Uterus (tissue), 2 donors: ENCODE results near the gene FLOT1.

Experiments
- CTCF ChIP-seq, 4 experiments: fragments of 200-600 bp in 2 of 4; fragments of 450-650 bp in 2 of 4; sonication (generic) in 2 of 4; IDR thresholded peaks; one replicate each; pipeline ENCODE4 v1.5.1; 2016 to 2019; ENCODE audit warnings: antibody characterized with exemption in 4 of 4, mild to moderate bottlenecking in 2 of 4, moderate library complexity in 1 of 4
- POLR2A ChIP-seq, 2 donors: fragments of 450-650 bp; IDR thresholded peaks; one replicate each; pipeline ENCODE4 v1.6.1; 2016; ENCODE audit warnings: antibody characterized with exemption in 2 of 2, mild to moderate bottlenecking in 1 of 2, moderate library complexity in 1 of 2

- TF ChIP-seq CTCF (IDR thresholded peaks at IDR 0.05), result no peak
- no peak for TF ChIP-seq POLR2A (IDR thresholded peaks at IDR 0.05)
These were observed 635 bp downstream of the FLOT1 start for GRCh38 chr6:30741789-30742315.
